ENCODE measurements around the gene OR6J1.
"Not testable (repeated sequence)": the region's sequence is repeated elsewhere in the genome, so short reads cannot be mapped to it uniquely, and the experiment has no call there.

The OR6J1 gene

DNA sequence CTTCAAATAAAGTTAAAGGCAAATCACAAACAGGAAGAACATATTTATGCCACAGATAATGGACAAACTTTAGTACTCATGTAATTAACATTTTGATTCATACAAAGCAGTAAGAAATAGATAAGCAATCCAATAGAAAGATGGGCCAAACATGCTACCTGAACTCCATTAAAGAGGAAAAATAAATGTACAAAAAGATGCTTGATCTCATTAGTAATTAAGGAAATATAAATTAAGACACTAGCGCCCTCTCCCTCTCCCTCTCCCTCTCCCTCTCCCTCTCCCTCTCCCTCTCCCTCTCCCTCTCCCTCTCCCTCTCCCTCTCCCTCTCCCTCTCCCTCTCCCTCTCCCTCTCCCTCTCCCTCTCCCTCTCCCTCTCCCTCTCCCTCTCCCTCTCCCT, 8.2 kb downstream of the OR6J1 start:
- H3K9ac ChIP-seq (ENCODE audit: low read depth, low read length); H3K9me3 ChIP-seq (ENCODE audit: control insufficient read depth, insufficient read depth, low read length); H3K4me1 ChIP-seq (ENCODE audit: insufficient read depth, low read length); H3K36me3 ChIP-seq (ENCODE audit: insufficient read depth, low read length): not testable (repeated sequence)

DNA sequence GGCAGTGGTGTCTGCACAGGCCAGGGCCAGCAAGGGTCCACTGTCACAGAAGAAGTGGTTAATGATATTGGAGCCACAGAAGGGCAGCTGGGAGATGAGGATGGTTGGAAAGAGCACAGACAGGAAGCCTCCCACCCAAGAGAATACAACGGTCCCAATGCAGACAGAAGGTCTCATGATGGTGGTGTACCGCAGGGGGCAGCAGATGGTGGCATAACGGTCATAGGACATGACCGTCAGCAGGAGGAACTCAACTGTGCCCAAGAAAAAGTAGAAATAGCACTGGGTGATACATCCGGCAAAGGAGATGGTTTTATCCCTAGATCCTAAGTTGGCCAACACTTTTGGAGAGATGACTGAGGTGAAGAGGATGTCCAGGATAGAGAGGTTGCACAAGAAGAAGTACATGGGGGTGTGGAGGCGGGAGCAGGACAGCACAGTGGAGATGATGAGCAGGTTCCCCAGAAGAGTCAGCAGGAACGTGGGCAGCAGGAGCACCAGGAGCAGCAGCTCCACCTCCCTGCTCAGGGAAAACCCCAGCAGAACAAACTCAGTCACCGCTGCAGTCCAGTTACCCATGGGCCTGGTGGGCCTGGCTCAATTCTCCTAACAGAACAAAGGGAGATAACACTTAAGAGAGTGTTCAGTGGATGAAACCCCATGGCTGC, 9.8 kb downstream of the OR6J1 start:
- Histone ChIP-seq H3K9ac (ENCODE audit: low read depth, low read length) (no peak overlapping the region), H3K4me1 (ENCODE audit: insufficient read depth, low read length) (no peaks in the 10 kb centered on the region), H3K36me3 (ENCODE audit: insufficient read depth, low read length) (no peaks in the 10 kb centered on the region), H3K9me3 (ENCODE audit: control insufficient read depth, insufficient read depth, low read length) (peaks cover 4% of the 10 kb centered on the region; the same call in 1 of the 2 replicates)

DNA sequence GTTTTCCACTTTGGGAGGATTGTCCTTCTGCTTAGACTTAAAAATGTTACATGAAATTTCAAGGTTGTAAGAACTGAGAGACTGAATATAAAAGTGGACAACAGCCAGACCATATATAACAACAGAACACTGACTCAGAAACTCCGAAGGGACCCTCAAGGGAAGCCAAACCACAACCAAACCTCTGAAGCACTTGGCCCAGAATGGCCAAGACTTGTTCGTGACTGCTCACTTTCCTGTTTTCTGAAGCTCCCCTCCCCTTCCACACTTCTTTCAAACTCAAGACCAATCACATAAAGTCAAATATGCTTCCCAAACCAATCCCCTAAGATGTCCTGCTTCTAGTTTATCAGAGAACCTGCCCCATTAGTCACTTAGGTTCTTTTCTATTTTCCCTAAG, 13.7 kb downstream of the OR6J1 start:
- H3K9ac ChIP-seq (ENCODE audit: low read depth, low read length): no peak overlapping the region
- no peaks in the 10 kb centered on the region for H3K36me3 ChIP-seq (ENCODE audit: insufficient read depth, low read length)
- peaks cover 15% of the 10 kb centered on the region for H3K4me1 ChIP-seq (ENCODE audit: insufficient read depth, low read length)
- H3K9me3 ChIP-seq (ENCODE audit: control insufficient read depth, insufficient read depth, low read length): peaks cover 4% of the 10 kb centered on the region; the same call in 1 of the 2 replicates

DNA sequence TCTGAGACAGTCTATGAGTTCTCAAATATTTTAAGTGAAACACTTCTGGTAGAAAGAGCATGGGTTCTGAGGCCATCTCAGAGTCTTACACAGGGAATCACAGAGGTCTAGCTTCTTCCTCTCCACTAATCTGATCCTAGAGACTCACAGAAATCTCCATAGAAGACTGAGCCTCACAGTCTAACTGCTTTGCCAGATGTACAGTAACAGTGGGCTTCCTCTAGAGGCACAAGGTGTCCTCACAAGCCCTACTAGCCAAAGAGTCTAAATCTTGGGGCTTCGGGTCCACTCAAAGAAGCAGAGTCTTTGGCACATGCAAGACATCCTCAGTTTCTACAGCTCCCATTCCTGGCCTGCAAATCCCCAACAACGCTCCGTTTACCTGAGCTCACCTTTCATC, 14.1 kb downstream of the OR6J1 start:
- no peaks in the 10 kb centered on the region for H3K36me3 ChIP-seq (ENCODE audit: insufficient read depth, low read length)
- H3K9ac ChIP-seq (ENCODE audit: low read depth, low read length): no peak overlapping the region
- H3K9me3 ChIP-seq (ENCODE audit: control insufficient read depth, insufficient read depth, low read length): peaks cover 4% of the 10 kb centered on the region; the same call in 1 of the 2 replicates
- H3K4me1 ChIP-seq (ENCODE audit: insufficient read depth, low read length): peaks cover 15% of the 10 kb centered on the region

DNA sequence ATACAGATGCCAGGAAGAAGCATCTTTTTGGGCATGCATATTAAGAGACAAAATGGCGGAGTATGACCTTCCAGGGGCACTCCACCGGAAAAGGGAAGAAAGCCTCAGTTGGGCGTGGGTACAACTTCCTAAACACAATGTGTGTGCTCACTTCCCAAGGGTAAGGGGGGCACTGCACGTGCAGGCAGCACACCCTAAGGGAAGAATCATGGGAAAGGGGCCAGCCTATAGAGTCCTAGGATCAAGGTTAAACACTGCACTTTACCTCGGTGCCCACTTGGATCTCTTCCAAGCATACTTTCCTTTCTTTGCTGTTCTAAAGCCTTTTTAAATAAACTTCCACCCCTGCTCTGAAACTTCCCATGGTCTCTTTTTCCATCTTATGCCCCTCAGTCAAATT, 14.8 kb downstream of the OR6J1 start:
- no peaks in the 10 kb centered on the region for H3K36me3 ChIP-seq (ENCODE audit: insufficient read depth, low read length)
- peaks cover 15% of the 10 kb centered on the region for H3K4me1 ChIP-seq (ENCODE audit: insufficient read depth, low read length)
- H3K9ac ChIP-seq (ENCODE audit: low read depth, low read length): no peak overlapping the region
- H3K9me3 ChIP-seq (ENCODE audit: control insufficient read depth, insufficient read depth, low read length): peaks cover 4% of the 10 kb centered on the region; the same call in 1 of the 2 replicates

DNA sequence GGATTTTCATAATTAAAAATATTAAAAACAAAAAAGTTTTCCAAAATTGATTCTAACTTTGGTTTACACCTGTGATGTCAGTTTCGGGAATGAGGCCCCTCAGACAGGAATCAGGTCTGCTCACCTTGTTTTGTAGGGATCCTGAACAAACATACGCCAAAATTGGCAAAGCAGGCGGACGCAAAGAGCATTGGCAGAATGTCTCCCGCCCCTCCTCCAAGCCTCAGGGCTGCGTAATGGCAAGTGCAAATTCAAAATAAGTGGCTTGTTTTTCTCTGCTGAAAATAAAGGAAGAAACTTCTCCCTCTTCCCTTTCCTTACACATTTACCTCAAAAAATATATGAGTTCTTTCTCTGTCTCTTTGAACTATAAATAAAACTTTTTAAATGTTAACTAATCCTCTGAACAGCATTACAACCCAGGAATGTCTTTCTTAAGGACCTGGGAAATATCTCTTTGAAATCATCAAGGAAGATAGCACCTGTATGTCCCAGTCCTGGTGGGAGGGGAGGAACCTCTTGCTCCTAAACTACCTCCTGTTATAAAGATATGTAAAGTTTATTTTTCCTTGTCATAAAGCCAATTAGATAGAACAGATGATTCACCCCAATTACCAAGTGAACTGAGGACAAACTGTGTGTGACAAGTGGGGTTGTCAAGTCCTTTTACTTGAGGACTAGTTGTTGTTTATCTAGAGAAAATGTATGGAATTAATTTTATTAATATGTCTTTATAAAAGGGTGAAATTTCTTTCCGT, 16.5 kb downstream of the OR6J1 start:
- H3K4me1 ChIP-seq (ENCODE audit: insufficient read depth, low read length): peaks cover 15% of the 10 kb centered on the region
- no peaks in the 10 kb centered on the region for H3K36me3 ChIP-seq (ENCODE audit: insufficient read depth, low read length)
- H3K9me3 ChIP-seq (ENCODE audit: control insufficient read depth, insufficient read depth, low read length): 0 out of 2 replicates have a peak, but pooled peaks cover 4% of the 10 kb centered on the region
- no peak overlapping the region for H3K9ac ChIP-seq (ENCODE audit: low read depth, low read length)

DNA sequence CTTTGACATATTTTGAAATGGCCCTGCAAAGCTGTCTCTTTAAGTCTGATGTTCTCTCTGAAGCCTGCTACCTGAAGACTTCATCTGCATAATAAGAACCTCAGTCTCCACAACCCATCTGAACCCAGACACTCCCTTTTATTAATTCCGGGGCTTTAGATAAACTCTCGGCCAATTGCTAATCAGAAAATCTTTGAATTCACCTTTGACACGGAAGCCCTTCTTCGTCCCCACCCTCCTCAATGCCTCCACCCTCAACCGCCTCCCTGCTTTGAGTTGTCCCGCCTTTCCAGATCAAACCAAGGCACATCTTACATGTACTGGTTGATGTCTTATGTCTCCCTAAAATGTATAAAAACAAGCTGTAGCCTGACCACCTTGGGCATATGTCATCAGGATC, 17.6 kb downstream of the OR6J1 start:
- H3K36me3 ChIP-seq (ENCODE audit: insufficient read depth, low read length): no peaks in the 10 kb centered on the region
- H3K4me1 ChIP-seq (ENCODE audit: insufficient read depth, low read length): peaks cover 15% of the 10 kb centered on the region
- 0 out of 2 replicates have a peak, but pooled peaks cover 4% of the 10 kb centered on the region for H3K9me3 ChIP-seq (ENCODE audit: control insufficient read depth, insufficient read depth, low read length)
- H3K9ac ChIP-seq (ENCODE audit: low read depth, low read length): no peak overlapping the region

DNA sequence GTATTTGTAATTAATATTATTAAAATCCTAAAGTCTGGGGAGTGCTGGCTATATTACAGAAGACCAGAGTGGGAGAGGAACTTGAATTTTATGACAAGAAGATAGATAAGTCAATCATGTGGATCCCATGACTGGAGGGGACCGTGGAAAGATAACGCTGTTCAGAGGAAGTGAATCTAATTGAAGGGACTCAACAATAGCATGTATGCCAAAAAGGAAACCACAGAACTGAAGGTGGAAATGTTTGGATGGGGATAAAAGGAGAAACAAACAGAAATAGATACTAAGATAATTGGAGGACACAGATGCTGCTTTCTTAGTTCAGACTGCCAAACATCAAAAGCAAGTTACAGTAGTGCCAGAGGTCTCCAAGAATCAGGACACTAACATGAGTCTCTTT, 21.1 kb downstream of the OR6J1 start:
- H3K9ac ChIP-seq (ENCODE audit: low read depth, low read length): no peak overlapping the region
- no peaks in the 10 kb centered on the region for H3K36me3 ChIP-seq (ENCODE audit: insufficient read depth, low read length)
- peaks cover 15% of the 10 kb centered on the region for H3K4me1 ChIP-seq (ENCODE audit: insufficient read depth, low read length)
- no peaks in the 10 kb centered on the region for H3K9me3 ChIP-seq (ENCODE audit: control insufficient read depth, insufficient read depth, low read length)

DNA sequence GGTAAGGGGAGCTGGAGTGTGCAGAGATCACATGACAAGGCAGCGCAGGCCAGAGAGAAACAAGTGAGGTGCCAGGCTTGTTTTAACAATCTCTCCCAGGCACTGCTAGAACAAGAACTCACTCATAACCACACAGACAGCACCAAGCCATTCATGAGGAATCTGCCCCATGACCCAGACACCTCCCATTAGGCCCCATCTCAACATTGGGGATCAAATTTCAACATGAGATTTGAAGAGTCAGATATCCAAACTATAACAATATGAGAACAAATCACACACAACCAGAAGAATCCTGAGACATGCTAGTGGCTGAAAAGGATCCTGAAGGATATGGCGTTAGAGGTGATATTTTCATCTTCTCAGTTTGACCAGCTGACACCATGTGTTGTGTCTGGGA, 21.9 kb downstream of the OR6J1 start:
- peaks cover 9% of the 10 kb centered on the region for H3K4me1 ChIP-seq (ENCODE audit: insufficient read depth, low read length)
- no peak overlapping the region for H3K9ac ChIP-seq (ENCODE audit: low read depth, low read length)
- no peaks in the 10 kb centered on the region for H3K9me3 ChIP-seq (ENCODE audit: control insufficient read depth, insufficient read depth, low read length)
- H3K36me3 ChIP-seq (ENCODE audit: insufficient read depth, low read length): no peaks in the 10 kb centered on the region

DNA sequence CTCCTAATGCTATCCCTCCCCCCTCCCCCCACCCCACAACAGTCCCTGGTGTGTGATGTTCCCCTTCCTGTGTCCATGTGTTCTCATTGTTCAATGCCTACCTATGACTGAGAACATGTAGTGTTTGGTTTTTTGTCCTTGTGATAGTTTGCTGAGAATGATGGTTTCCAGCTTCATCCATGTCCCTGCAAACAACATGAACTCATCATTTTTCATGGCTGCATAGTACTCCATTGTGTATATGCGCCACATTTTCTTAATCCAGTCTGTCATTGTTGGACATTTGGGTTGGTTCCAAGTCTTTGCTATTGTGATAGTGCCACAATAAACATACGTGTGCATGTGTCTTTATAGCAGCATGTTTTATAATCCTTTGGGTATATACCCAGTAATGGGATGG, 28.4 kb downstream of the OR6J1 start:
- H3K9me3 ChIP-seq (ENCODE audit: control insufficient read depth, insufficient read depth, low read length); H3K9ac ChIP-seq (ENCODE audit: low read depth, low read length); H3K36me3 ChIP-seq (ENCODE audit: insufficient read depth, low read length): not testable (repeated sequence)
- H3K4me1 ChIP-seq (ENCODE audit: insufficient read depth, low read length): peaks cover 12% of the 10 kb centered on the region

DNA sequence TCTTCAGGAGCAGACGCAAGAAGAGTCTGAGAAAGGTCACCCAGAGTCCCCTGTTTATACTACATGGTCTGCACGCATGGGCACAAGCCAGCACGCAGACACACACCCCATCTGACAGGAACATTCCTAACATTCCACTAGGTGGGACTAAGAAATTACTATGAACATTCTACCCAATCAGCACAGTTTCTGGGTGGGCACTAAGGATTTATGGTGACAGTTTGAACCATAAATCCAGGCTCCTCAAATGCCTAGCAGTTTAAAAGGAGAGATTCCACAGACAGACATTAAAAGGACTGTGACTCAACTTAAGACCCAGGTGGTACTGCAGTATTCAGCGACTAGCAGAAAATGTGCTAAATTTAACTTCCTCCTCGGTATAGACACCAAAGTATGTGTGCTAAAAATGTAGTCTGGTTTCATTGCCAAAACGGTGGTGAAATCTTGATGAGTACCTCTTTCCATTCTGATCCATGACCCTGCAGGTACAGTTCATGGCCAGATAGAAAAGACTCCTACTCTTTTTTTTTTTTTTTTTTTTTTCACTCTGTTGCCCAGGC, 29.8 kb downstream of the OR6J1 start:
- Histone ChIP-seq H3K4me1 (ENCODE audit: insufficient read depth, low read length) (peaks cover 12% of the 10 kb centered on the region), H3K9ac (ENCODE audit: low read depth, low read length) (0 out of 2 replicates have a peak overlapping the region, but pooled peaks have one; percentile 3)

DNA sequence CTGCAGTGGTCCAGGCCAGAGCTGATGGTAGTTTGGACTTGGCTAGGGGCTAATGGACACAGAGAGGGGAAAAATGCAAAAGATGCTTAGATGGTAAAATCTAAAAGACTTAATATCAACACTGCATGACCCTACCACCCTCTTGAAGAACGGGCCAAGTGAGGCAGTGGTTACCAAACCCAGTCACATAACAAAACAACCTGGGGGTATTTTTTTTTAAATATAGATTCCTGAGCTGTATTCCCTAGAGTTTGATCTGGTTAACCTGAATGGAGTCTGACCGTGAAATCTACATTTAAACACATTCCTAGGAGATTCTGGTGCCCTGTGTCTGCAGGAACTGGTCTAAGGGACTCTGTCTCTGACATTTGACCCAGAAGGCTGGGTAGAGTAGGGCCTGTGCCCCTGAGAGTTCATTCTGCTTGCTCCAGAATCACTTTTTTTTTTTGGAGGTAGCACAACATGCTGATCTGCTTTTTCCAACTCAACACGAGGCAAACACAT, 30.4 kb downstream of the OR6J1 start:
- Histone ChIP-seq H3K4me1 (ENCODE audit: insufficient read depth, low read length) (peaks cover 12% of the 10 kb centered on the region), H3K36me3 (ENCODE audit: insufficient read depth, low read length) (peaks cover 13% of the 10 kb centered on the region), H3K9ac (ENCODE audit: low read depth, low read length) (0 out of 2 replicates have a peak overlapping the region, but pooled peaks have one; percentile 3), H3K9me3 (ENCODE audit: control insufficient read depth, insufficient read depth, low read length) (no peaks in the 10 kb centered on the region)

More for the DNA sequence above, 29.8 kb downstream of the OR6J1 start:
- Histone ChIP-seq H3K36me3 (ENCODE audit: insufficient read depth, low read length) (peaks cover 13% of the 10 kb centered on the region), H3K9me3 (ENCODE audit: control insufficient read depth, insufficient read depth, low read length) (no peaks in the 10 kb centered on the region)

DNA sequence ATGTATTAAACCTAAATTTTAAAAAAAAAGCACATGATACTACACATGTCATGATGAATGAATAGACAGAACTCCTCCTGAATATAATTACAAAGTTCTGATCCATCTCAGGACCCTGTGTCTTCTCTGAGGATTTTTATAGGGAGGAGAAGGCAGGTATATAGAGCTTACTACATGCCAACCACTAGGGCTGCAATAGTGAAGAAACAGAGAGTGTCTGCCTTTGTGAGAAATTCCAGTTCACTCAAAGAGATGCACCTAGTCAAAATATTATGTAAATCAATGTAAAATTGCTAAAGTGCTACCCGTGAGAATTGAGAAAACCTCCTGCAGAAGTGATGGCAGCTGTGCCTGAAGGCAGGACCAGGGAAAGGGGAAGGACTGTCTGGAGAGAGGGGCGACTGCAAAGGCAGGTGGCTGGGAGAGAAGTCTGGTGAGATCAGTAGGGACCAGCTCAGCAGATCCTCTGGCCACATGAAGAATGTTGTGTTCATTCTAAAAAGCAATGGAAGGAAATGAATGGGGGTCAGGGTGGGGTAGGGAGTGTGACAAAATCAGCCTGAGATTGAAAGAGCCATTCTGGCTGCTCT, 31.0 kb downstream of the OR6J1 start:
- Histone ChIP-seq H3K9me3 (ENCODE audit: control insufficient read depth, insufficient read depth, low read length) (no peaks in the 10 kb centered on the region), H3K9ac (ENCODE audit: low read depth, low read length) (no peak overlapping the region)

DNA sequence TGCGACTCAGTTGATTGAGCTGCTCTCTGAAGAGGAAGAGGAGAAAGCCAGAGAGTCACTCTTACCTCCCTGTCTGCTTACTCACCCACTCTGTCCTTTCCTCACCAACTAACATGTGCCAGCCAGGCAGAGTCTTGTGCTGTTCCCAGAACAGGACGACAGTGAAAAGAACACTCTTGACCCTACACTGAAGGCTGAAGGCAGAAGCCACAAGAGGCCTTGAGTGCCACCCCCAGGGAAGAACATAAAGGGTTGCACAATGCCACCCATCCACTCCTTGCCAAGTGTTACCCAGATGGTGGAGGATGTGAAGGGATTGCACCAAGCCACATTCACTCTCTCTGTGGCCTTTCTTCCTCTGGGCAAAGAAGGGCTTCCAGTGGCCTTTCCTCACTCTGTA, 33.2 kb downstream of the OR6J1 start:
- H3K4me1 ChIP-seq (ENCODE audit: insufficient read depth, low read length): peaks cover 12% of the 10 kb centered on the region
- peaks cover 30% of the 10 kb centered on the region for H3K36me3 ChIP-seq (ENCODE audit: insufficient read depth, low read length)
- no peaks in the 10 kb centered on the region for H3K9me3 ChIP-seq (ENCODE audit: control insufficient read depth, insufficient read depth, low read length)
- no peak overlapping the region for H3K9ac ChIP-seq (ENCODE audit: low read depth, low read length)

More for the DNA sequence above, 31.0 kb downstream of the OR6J1 start:
- H3K4me1 ChIP-seq (ENCODE audit: insufficient read depth, low read length): peaks cover 12% of the 10 kb centered on the region
- peaks cover 14% of the 10 kb centered on the region for H3K36me3 ChIP-seq (ENCODE audit: insufficient read depth, low read length)
